ENCODE results near the gene HAPLN3.

The HAPLN3 gene

DNA sequence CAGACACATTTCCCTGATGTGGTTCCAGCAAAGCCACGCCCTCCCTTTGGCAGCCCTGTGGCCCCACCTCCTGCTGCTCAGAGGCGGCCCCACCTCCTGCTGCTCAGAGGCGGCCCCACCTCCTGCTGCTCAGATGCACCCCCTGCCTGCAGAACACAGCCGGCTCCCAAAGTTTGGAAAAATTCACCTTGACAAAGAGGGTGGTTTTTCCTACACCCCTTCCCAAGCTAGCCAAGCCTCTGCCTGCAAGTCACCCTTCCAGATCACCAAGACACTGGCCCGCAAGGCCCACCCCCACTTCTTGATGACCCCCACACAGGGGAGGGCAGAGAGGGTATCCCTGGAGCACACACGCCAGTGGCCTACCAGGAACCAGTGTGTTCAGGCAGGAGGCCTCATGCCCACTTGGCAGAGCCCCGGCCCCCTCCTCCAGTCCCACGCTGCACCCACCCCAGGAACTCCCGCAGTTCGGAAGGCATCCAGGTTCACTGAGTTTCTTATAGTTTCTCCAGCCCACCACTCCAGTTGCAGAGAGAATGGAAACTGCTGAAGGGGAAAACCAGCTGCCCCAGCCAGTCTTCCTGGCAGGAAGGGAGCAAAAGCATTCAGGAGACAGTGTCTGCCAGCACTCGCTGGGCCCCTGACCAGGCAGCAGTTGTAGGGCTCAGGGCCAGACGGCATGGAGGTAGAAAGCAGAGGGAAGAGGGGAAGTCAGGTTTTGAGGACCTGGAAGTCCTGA is 2.3 kb upstream of the HAPLN3 start:
- peaks cover 7% of the 10 kb centered on the region for H3K36me3 ChIP-seq (replicated peaks)
- no peaks in the 10 kb centered on the region for H3K27me3 ChIP-seq (ENCODE audit: low read depth)
- H3K4me1 ChIP-seq, result peaks cover 17% of the 10 kb centered on the region
- in situ Hi-C loops (cut with MboI; ENCODE audit: low sequenced_read_pairs), result no loop called here
- peak; percentile 88 to 98 for DNase-seq (ENCODE audit: low spot score in 2 of 2)
- no peaks in the 10 kb centered on the region for H3K9me3 ChIP-seq
- H3K4me3 ChIP-seq, result no peak overlapping the region

DNA sequence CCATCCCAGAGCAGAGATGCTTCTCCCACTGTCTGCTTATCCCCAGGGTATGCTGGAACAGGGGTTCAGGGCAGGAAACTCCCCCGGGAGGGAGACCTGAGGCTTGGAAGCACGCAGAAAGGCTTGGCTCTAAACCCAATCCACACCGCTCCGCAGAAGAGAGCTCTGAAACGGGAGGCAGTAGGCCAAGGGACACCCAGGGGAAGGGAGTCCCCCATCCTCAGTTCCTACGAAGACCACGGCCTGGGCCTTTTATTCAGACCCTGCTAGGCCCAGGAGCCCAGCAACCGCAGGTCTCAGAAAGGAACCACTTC is 1.8 kb upstream of the HAPLN3 start:
- no peak overlapping the region for H3K4me3 ChIP-seq
- H3K4me1 ChIP-seq, result peaks cover 17% of the 10 kb centered on the region
- no peaks in the 10 kb centered on the region for H3K27me3 ChIP-seq (ENCODE audit: low read depth)
- no peak for DNase-seq (ENCODE audit: low spot score in 2 of 2)
- H3K9me3 ChIP-seq, result no peaks in the 10 kb centered on the region
- H3K36me3 ChIP-seq (replicated peaks), result peaks cover 4% of the 10 kb centered on the region
- in situ Hi-C loops (cut with MboI; ENCODE audit: low sequenced_read_pairs), result no loop called here

DNA sequence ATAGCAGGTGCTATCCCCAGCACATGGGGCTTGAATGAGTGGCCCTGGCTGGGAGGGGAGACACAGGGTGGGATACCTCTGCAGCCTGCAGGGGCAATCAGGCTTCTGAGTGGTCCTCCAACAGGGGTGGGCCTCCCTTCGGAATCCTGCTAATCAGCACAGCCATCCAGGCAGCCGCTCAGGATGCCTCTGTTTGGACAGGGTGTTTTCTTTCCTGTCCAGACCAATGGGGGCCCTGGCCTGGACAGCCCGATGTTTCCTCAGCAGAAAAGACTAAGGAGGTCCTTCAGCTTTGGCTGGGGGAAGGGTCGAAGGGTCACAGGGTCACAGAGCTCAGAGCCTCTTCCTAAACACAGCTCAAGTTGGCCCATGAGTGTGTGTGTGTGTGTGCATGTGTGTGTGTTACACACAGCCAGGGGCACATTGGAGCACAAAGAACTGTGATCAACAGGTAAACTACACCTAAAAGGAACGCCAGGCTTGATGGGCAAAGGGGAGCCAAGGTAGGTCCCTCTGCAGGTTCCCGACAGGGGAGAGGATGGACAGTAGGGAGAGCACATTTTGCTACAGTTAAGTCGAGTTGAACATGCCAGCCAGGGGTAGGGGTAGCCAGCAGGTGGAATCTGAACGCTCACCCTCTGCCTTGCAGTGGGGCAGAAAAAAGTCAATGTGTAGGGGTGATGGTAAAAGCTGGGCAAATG is 1.1 kb upstream of the HAPLN3 start:
- H3K36me3 ChIP-seq (replicated peaks), result peaks cover 9% of the 10 kb centered on the region; the same call in 1 of the 2 replicates
- no peak overlapping the region for H3K4me3 ChIP-seq
- H3K27me3 ChIP-seq (ENCODE audit: low read depth), result no peaks in the 10 kb centered on the region
- no peaks in the 10 kb centered on the region for H3K9me3 ChIP-seq
- in situ Hi-C loops (cut with MboI; ENCODE audit: low sequenced_read_pairs), result no loop called here
- DNase-seq (ENCODE audit: low spot score in 2 of 2), result no peak
- H3K4me1 ChIP-seq, result peaks cover 17% of the 10 kb centered on the region

DNA sequence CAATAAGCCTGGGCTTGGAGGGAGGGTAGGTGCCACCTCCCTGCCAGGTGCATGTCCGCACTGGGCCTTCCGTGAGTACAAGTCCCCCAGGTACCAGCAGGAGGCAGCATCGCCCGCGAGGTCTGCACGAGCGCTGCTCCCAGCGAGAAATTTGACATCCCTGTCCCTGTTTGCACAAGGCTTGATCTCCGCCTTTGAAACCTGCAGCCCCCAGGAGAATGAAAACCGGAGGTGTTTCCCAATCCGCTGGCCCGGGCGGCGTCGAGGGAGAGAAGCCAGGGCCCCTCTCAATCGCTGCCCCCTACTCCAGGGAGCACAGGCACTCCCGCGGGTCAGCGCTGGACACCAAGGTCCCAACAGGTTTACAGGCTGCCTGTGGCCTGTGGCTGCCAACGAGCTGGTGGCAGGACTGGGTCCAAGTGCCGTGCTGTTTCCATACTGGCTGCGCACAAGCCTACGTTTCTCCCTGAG is 961 bp downstream of the HAPLN3 start:
- peak; percentile 83 to 95 for DNase-seq (ENCODE audit: low spot score in 2 of 2)
- H3K9me3 ChIP-seq, result no peaks in the 10 kb centered on the region
- in situ Hi-C loops (cut with MboI; ENCODE audit: low sequenced_read_pairs), result no loop called here
- peaks cover 7% of the 10 kb centered on the region; the same call in 1 of the 2 replicates for H3K36me3 ChIP-seq (replicated peaks)
- peaks cover 17% of the 10 kb centered on the region for H3K4me1 ChIP-seq
- peak overlapping the region; percentile 65 for H3K4me3 ChIP-seq
- no peaks in the 10 kb centered on the region for H3K27me3 ChIP-seq (ENCODE audit: low read depth)

DNA sequence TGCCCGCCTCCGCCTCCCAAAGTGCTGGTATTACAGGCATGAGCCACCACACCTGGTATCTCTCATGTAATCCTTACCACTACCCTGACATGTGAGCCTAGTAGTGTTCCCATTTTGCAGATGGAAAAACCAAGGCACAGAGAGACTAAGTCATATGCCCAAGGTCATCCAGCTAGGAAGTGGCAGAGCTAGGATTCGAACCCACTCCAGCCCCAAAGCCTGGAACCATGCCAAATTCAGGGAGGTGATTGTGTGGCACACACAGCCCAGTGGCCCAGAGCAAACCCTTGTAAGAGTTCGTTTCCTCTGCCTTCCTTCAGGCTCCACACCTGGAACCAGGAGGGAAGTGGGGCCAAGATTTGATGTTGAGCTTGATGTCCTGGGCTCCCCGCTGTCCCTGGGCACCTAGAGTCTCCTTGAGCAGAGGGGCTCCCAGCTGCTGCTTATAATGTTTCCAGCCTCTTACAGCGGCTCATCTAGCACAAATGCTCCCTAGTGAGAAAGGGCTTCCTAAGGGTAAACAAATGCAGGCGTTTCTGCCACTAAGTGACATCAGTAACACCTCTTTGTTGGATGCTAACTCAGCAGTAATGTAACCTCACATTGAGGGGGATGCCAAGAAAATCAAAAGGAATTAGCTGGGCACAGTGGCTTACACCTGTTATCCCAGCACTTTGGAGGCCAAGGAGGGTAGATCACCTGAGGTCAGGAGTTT is 3.6 kb downstream of the HAPLN3 start:
- H3K4me3 ChIP-seq, result no peak overlapping the region
- in situ Hi-C loops (cut with MboI; ENCODE audit: low sequenced_read_pairs), result no loop called here
- DNase-seq (ENCODE audit: low spot score in 2 of 2), result no peak
- H3K4me1 ChIP-seq, result peaks cover 11% of the 10 kb centered on the region
- no peaks in the 10 kb centered on the region for H3K9me3 ChIP-seq
- H3K36me3 ChIP-seq (replicated peaks), result peaks cover 7% of the 10 kb centered on the region; the same call in 1 of the 2 replicates
- no peaks in the 10 kb centered on the region for H3K27me3 ChIP-seq (ENCODE audit: low read depth)

DNA sequence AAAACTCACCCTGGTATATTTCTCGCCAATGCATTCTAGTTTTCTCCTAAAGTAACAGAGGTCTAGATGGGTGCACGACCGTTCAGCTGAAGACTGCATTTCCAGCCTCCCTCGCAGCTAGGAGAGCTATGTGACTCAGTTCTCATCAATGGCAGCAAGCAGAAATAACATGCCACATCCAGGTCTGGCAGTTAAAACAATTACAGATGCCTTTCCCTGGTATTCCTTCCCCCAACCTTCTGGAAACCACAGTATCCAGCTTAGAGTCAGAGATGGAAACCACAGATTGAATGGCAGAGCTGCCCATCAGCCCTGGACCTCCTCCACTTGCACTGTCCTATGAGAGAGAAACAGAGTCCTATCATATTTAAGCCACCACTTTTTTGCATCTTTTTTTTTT is 4.8 kb downstream of the HAPLN3 start:
- no peak for DNase-seq (ENCODE audit: low spot score in 2 of 2)
- peaks cover 9% of the 10 kb centered on the region for H3K4me1 ChIP-seq
- H3K27me3 ChIP-seq (ENCODE audit: low read depth), result no peaks in the 10 kb centered on the region
- in situ Hi-C loops (cut with MboI; ENCODE audit: low sequenced_read_pairs), result no loop called here
- H3K36me3 ChIP-seq (replicated peaks), result peaks cover 7% of the 10 kb centered on the region; the same call in 1 of the 2 replicates
- H3K4me3 ChIP-seq, result no peak overlapping the region
- no peaks in the 10 kb centered on the region for H3K9me3 ChIP-seq

DNA sequence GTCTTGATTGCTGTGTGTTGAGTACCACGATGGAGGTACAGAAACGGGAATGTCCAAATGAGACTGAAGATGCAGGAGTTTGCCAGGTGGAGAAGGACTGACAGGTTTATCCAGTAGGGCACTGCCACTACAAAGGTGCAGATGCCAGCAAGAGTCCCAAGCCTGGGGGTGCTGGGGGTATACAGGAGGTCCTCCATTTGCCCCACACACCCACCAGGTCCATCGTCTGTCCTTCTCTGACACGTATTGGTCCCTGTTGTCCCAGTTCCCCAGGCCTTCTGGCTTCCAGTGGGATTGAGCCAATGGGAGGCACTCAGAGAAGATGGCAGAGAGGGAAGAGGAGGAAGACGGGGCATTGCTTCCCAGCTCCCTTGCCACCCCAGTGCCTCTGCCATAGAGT is 6.6 kb downstream of the HAPLN3 start:
- in situ Hi-C loops (cut with MboI; ENCODE audit: low sequenced_read_pairs), result no loop called here
- H3K9me3 ChIP-seq, result no peaks in the 10 kb centered on the region
- DNase-seq (ENCODE audit: low spot score in 2 of 2), result no peak
- H3K4me1 ChIP-seq, result no peaks in the 10 kb centered on the region
- no peak overlapping the region for H3K4me3 ChIP-seq
- no peaks in the 10 kb centered on the region for H3K27me3 ChIP-seq (ENCODE audit: low read depth)
- H3K36me3 ChIP-seq (replicated peaks), result peaks cover 11% of the 10 kb centered on the region; the same call in 1 of the 2 replicates

DNA sequence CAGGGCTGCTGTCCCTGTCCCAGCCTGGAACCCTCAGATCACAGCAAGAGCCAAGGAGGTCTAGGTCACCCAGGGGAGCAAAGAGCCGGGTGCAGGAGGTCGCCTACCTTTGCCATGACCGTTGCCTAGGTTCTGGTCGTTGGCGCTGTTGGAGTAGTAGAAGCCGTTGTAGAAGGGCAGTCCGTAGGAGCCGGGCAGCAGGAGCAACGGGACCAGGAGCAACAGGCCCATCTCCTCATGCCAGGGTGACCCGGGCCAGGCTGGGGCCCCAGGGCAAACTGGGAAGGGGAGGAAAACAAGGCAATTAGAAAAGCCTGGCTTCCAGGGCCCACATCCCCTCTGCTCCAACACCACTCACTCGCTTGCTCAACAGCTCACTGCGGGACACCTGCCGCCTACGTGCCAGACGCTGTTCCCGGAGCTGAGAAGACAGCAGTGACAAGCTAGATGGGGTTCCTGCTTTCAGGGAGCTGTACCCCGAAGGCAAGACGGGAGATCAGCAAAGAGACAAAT is 8.2 kb downstream of the HAPLN3 start:
- H3K36me3 ChIP-seq (replicated peaks), result peaks cover 19% of the 10 kb centered on the region
- H3K4me1 ChIP-seq, result no peaks in the 10 kb centered on the region
- H3K4me3 ChIP-seq, result no peak overlapping the region
- in situ Hi-C loops (cut with MboI; ENCODE audit: low sequenced_read_pairs), result no loop called here
- no peak for DNase-seq (ENCODE audit: low spot score in 2 of 2)
- H3K9me3 ChIP-seq, result peaks cover 2% of the 10 kb centered on the region; the same call in 1 of the 2 replicates
- H3K27me3 ChIP-seq (ENCODE audit: low read depth), result no peaks in the 10 kb centered on the region

DNA sequence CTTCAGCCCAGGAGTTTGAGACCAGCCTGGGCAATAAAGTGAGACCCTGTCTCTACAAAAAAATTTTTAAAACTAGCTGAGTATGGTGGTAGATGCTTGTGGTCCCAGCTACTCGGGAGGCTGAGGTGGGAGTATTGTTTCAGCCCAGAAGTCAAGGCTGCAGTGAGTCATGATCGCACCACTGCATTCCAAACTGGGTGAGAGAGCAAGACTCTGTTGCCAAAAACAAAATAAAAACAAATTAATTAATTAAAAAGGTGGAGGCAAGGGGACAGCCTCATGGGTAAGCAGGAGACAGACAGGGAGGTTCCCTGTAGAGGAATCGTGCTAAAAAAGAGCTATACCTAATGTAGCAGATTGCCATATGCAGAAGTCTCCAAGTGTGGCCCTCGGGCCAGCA is 12.6 kb downstream of the HAPLN3 start:
- no peak overlapping the region for H3K4me3 ChIP-seq
- no peak for DNase-seq (ENCODE audit: low spot score in 2 of 2)
- in situ Hi-C loops (cut with MboI; ENCODE audit: low sequenced_read_pairs), result no loop called here
- no peaks in the 10 kb centered on the region for H3K27me3 ChIP-seq (ENCODE audit: low read depth)
- no peaks in the 10 kb centered on the region for H3K4me1 ChIP-seq
- peaks cover 2% of the 10 kb centered on the region; the same call in 1 of the 2 replicates for H3K9me3 ChIP-seq
- peaks cover 28% of the 10 kb centered on the region for H3K36me3 ChIP-seq (replicated peaks)

DNA sequence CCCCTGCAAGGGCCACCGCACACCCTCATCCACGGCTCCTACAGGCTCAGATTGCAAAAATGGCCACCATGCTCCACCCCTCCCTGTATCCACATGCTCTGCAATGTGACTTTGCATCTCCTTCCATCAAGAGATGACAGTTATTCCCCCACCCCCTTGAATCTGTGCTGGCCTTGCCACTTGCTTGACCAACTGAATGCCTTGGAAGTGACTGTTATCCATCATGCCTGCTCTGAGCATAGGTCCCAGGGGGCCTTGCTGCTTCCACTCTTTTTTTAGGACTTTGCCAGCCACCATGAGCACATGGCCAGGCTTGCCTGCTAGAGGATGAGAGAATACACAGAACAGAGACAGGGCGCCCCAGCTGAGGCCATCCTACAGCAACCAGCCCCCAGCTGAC is 13.6 kb downstream of the HAPLN3 start:
- Histone ChIP-seq H3K36me3 (replicated peaks) (peaks cover 28% of the 10 kb centered on the region), H3K4me3 (no peak overlapping the region), H3K4me1 (no peaks in the 10 kb centered on the region), H3K27me3 (ENCODE audit: low read depth) (no peaks in the 10 kb centered on the region), H3K9me3 (peaks cover 2% of the 10 kb centered on the region; the same call in 1 of the 2 replicates)
- DNase-seq (ENCODE audit: low spot score in 2 of 2), result no peak
- in situ Hi-C loops (cut with MboI; ENCODE audit: low sequenced_read_pairs), result no loop called here

DNA sequence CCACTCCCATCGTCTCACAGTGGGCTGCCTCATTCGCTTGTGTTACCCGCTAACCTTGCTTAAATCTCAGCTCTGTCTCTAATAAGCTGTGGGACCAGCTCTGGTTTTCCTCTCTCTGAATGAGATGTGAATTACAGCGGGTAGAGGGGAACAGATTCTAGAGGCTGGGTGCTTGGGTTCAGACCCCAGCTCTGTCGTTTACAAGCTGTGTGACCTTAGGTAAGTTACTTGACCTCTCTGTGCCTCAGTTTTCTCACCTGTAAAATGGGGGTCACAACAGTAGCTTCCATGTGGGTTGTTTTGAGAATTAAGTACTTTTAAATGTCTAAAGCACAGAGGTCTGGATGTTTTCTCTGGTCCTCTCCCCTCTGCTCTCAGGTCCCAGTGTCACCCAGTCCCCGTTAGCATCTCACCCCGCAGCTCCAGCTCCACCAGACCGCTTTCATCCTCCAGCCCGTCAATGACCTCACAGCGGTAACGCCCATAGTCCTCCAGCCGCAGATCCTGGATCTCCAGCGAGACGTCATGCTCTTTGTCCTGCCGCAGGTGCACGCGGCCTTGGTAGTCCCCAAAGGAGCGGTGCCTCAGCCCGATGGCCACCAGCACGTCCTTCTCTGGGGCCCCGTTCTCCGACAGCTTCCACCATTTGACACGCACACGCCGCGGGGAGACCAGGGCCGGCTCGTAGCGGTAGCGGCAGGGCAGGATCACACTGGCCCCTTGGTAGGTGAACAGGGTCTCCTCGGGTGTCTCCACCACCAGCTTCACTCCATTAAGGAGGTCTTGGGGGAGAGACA is 14.2 kb downstream of the HAPLN3 start:
- no peaks in the 10 kb centered on the region for H3K27me3 ChIP-seq (ENCODE audit: low read depth)
- no peak for DNase-seq (ENCODE audit: low spot score in 2 of 2)
- H3K4me1 ChIP-seq, result no peaks in the 10 kb centered on the region
- peaks cover 2% of the 10 kb centered on the region; the same call in 1 of the 2 replicates for H3K9me3 ChIP-seq
- H3K36me3 ChIP-seq (replicated peaks), result peaks cover 28% of the 10 kb centered on the region
- no peak overlapping the region for H3K4me3 ChIP-seq
- in situ Hi-C loops (cut with MboI; ENCODE audit: low sequenced_read_pairs), result no loop called here

DNA sequence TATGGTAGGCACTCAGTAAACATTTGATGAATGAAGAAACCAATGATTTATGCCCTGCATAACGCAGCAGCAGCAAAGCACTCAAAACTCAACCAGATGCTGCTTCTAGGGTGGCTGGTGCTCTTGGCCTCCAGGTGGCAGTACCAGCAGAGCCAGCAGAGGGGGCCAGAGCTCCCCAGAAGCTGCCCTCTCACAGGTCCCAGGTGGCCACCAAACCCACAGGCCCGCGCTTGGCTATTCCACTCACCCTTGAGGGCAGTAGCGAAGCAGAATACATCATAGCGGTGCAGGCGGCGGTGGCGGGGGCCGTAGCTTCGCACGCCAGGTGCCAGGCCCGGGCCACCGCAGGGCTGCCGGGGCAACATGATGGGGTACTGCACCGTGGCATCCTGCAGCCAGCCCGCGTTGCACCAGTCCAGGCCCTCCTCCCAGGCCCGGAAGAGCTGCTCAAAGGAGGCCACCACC is 16.6 kb downstream of the HAPLN3 start:
- in situ Hi-C loops (cut with MboI; ENCODE audit: low sequenced_read_pairs), result no loop called here
- Histone ChIP-seq H3K27me3 (ENCODE audit: low read depth) (no peaks in the 10 kb centered on the region), H3K36me3 (replicated peaks) (peaks cover 24% of the 10 kb centered on the region), H3K9me3 (peaks cover 2% of the 10 kb centered on the region; the same call in 1 of the 2 replicates), H3K4me3 (no peak overlapping the region), H3K4me1 (no peaks in the 10 kb centered on the region)
- peak; percentile 60 to 86 for DNase-seq (ENCODE audit: low spot score in 2 of 2)

DNA sequence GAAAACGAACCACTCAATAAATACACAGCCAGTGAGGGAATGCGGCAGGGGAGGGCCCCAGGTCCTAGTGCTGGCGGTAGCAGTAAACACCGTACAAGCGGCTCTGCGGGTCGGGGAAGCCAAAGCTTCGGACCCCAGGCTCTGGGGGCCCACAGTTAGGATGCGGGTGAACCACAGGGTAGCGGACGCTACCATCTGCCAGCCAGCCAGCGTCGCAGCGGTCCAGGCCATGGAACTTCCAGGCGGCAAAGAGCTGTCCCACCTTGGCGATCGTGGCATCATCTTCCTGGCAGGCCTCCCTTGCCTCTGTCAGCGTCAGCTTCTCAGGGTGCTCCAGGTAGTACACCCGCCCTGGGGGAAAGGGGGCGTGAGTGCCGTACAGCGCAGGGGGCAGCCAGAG is 17.4 kb downstream of the HAPLN3 start:
- Histone ChIP-seq H3K9me3 (no peaks in the 10 kb centered on the region), H3K27me3 (ENCODE audit: low read depth) (no peaks in the 10 kb centered on the region), H3K4me3 (no peak overlapping the region), H3K36me3 (replicated peaks) (peaks cover 17% of the 10 kb centered on the region), H3K4me1 (no peaks in the 10 kb centered on the region)
- DNase-seq (ENCODE audit: low spot score in 2 of 2), result no peak
- in situ Hi-C loops (cut with MboI; ENCODE audit: low sequenced_read_pairs), result no loop called here

Data from HAP-1 (cell line).